ENCODE measurements around the gene SBK2.

Gene SBK2

DNA sequence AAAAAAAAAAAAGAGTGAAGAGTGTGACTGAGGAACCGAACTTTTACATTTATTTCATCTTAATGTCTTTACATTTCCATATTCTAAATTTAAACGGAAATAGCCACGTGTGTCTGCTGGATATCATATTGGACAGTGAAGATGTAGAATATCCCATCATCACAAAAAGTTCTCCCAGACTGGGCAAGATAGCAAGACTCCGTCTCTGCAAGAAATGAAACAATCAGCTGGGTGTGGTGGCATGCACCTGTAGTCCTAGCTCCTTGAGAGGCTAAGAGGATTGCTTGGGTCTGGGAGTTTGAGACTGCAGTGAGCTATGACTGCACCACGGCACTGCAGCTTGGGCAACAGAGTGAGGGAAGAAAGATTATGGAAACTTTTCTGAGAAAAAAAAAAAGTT lies 39.8 kb upstream of the SBK2 start:
- no peak for TF ChIP-seq FOXM1 (IDR thresholded peaks at IDR 0.05; ENCODE audit: borderline replicate concordance, low read depth)
- TF ChIP-seq, protein P1, sequence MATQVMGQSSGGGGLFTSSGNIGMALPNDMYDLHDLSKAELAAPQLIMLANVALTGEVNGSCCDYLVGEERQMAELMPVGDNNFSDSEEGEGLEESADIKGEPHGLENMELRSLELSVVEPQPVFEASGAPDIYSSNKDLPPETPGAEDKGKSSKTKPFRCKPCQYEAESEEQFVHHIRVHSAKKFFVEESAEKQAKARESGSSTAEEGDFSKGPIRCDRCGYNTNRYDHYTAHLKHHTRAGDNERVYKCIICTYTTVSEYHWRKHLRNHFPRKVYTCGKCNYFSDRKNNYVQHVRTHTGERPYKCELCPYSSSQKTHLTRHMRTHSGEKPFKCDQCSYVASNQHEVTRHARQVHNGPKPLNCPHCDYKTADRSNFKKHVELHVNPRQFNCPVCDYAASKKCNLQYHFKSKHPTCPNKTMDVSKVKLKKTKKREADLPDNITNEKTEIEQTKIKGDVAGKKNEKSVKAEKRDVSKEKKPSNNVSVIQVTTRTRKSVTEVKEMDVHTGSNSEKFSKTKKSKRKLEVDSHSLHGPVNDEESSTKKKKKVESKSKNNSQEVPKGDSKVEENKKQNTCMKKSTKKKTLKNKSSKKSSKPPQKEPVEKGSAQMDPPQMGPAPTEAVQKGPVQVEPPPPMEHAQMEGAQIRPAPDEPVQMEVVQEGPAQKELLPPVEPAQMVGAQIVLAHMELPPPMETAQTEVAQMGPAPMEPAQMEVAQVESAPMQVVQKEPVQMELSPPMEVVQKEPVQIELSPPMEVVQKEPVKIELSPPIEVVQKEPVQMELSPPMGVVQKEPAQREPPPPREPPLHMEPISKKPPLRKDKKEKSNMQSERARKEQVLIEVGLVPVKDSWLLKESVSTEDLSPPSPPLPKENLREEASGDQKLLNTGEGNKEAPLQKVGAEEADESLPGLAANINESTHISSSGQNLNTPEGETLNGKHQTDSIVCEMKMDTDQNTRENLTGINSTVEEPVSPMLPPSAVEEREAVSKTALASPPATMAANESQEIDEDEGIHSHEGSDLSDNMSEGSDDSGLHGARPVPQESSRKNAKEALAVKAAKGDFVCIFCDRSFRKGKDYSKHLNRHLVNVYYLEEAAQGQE (IDR thresholded peaks at IDR 0.05; ENCODE audit: low read depth): no peak
- no peak for TF ChIP-seq CREB1 (IDR thresholded peaks at IDR 0.05; ENCODE audit: low read depth)

DNA sequence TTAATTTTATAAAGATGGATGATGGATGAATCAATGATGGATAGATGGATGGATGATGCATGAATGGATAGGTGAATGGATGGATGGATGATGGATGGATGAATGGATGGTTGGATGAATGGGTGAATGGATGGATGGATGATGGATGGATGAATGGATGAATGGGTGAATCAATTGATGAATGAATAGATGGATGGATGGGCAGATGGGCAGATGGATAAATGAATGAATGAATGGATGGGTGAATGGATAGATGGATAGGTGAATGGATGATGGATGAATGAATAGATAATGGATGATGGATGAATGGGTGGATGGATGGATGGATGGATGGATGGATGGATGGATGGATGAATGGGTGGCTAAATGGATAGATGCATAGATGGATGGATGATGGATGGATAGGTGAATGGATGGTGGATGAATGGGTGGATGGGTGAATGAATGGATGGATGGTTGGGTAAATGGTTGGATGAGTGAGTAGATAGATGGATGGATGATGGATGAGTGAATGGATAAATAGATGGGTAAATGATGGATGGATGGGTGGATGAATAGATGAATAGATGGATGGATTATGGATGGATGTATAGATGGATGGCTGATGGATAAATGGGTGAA lies 30.9 kb upstream of the SBK2 start:
- TF ChIP-seq, protein P2, sequence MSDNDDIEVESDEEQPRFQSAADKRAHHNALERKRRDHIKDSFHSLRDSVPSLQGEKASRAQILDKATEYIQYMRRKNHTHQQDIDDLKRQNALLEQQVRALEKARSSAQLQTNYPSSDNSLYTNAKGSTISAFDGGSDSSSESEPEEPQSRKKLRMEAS (IDR thresholded peaks at IDR 0.05): no peak
- no peak for TF ChIP-seq RAD21 (IDR thresholded peaks at IDR 0.05; ENCODE audit: low read depth)
- TF ChIP-seq TCF12 (IDR thresholded peaks at IDR 0.05; ENCODE audit: low read depth): no peak
- no peak for TF ChIP-seq YY1 (IDR thresholded peaks at IDR 0.05; ENCODE audit: low read depth)
- TF ChIP-seq CREB1 (IDR thresholded peaks at IDR 0.05; ENCODE audit: low read depth): no peak
- TF ChIP-seq TEAD4 (IDR thresholded peaks at IDR 0.05): no peak
- TF ChIP-seq, protein P1 (IDR thresholded peaks at IDR 0.05; ENCODE audit: low read depth): no peak
- no peak for TF ChIP-seq TAF1 (IDR thresholded peaks at IDR 0.05; ENCODE audit: low read depth)
- TF ChIP-seq NFIC (IDR thresholded peaks at IDR 0.05): no peak
- no peak for TF ChIP-seq EP300 (IDR thresholded peaks at IDR 0.05; ENCODE audit: borderline replicate concordance)
- TF ChIP-seq, protein P3, sequence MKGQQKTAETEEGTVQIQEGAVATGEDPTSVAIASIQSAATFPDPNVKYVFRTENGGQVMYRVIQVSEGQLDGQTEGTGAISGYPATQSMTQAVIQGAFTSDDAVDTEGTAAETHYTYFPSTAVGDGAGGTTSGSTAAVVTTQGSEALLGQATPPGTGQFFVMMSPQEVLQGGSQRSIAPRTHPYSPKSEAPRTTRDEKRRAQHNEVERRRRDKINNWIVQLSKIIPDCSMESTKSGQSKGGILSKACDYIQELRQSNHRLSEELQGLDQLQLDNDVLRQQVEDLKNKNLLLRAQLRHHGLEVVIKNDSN (IDR thresholded peaks at IDR 0.05): no peak
- TF ChIP-seq FOXM1 (IDR thresholded peaks at IDR 0.05; ENCODE audit: borderline replicate concordance, low read depth): no peak
- no peak for TF ChIP-seq EGR1 (IDR thresholded peaks at IDR 0.05)
- no peak for TF ChIP-seq ZBTB7A (IDR thresholded peaks at IDR 0.05; ENCODE audit: low read depth)
- TF ChIP-seq CEBPB (IDR thresholded peaks at IDR 0.05): no peak

DNA sequence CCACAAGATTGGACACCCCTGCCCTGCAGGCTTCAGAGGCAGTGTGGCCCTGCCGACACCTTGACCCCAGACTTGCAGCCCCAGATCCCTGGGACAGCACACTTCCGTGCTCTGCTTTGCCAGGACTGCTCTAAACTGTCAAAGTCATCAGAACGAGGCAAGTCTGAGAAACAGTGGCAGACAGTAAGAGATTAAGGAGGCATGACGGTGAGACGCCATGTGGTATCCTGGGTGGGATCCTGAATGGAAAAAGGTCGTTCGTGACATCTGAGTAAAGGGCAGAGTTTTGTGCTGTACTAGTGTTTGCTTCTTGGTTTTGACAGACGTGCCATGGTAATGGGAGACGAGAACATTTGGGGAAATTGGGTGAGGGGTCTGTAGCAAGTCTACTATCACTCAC lies 29.9 kb upstream of the SBK2 start:
- no peak for TF ChIP-seq NFIC (IDR thresholded peaks at IDR 0.05)
- TF ChIP-seq CREB1 (IDR thresholded peaks at IDR 0.05; ENCODE audit: low read depth): no peak
- TF ChIP-seq, protein P3 (IDR thresholded peaks at IDR 0.05): no peak
- TF ChIP-seq, protein P2 (IDR thresholded peaks at IDR 0.05): no peak
- TF ChIP-seq TAF1 (IDR thresholded peaks at IDR 0.05; ENCODE audit: low read depth): no peak
- no peak for TF ChIP-seq CEBPB (IDR thresholded peaks at IDR 0.05)
- TF ChIP-seq FOXM1 (IDR thresholded peaks at IDR 0.05; ENCODE audit: borderline replicate concordance, low read depth): no peak
- TF ChIP-seq EP300 (IDR thresholded peaks at IDR 0.05; ENCODE audit: borderline replicate concordance): no peak
- TF ChIP-seq RAD21 (IDR thresholded peaks at IDR 0.05; ENCODE audit: low read depth): no peak
- TF ChIP-seq TCF12 (IDR thresholded peaks at IDR 0.05; ENCODE audit: low read depth): no peak
- TF ChIP-seq, protein P1 (IDR thresholded peaks at IDR 0.05; ENCODE audit: low read depth): no peak
- TF ChIP-seq YY1 (IDR thresholded peaks at IDR 0.05; ENCODE audit: low read depth): no peak

DNA sequence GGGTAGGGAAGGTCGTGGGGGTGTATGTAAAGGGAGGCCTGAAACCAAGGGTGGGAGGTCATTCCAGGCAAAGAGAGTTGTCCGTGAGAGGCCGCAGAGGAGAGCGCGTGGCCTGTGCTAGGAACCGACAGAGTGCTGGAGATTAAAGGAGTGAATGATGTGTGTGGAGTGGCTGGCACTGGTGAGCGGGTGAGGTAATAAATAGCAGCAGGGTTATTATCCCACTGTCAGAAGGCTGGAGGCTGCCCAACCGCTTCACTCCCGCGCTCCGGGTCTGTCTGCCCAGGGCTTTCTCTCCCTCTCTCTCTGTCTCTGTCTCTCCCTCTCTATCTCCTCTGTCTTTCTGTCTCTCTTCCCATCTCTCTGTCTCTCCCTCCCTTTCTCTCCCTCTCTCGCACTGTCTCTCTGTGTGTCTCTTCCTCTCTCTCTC lies 26.3 kb upstream of the SBK2 start:
- TF ChIP-seq NFIC (IDR thresholded peaks at IDR 0.05) (no peak), YY1 (IDR thresholded peaks at IDR 0.05; ENCODE audit: low read depth) (no peak), CREB1 (IDR thresholded peaks at IDR 0.05; ENCODE audit: low read depth) (no peak), EGR1 (IDR thresholded peaks at IDR 0.05) (no peak), CEBPB (IDR thresholded peaks at IDR 0.05) (no peak), TAF1 (IDR thresholded peaks at IDR 0.05; ENCODE audit: low read depth) (no peak), ZBTB7A (IDR thresholded peaks at IDR 0.05; ENCODE audit: low read depth) (no peak), EP300 (IDR thresholded peaks at IDR 0.05; ENCODE audit: borderline replicate concordance) (no peak), TEAD4 (IDR thresholded peaks at IDR 0.05) (no peak), FOXM1 (IDR thresholded peaks at IDR 0.05; ENCODE audit: borderline replicate concordance, low read depth) (no peak), RAD21 (IDR thresholded peaks at IDR 0.05; ENCODE audit: low read depth) (no peak), TCF12 (IDR thresholded peaks at IDR 0.05; ENCODE audit: low read depth) (no peak)
- TF ChIP-seq, protein P3 (IDR thresholded peaks at IDR 0.05): no peak
- TF ChIP-seq, protein P1 (IDR thresholded peaks at IDR 0.05; ENCODE audit: low read depth): no peak
- TF ChIP-seq, protein P2 (IDR thresholded peaks at IDR 0.05): no peak

Data from Ishikawa (cell line).